Colonic mucosa (tissue), 4 donors: ENCODE measurements around the gene CAMKK2. TPM values are rescaled to one million over a fixed set of nuclear protein-coding genes. Genes with fewer than 3 reads are reported as not detected.
"Not testable (repeated sequence)": the region's sequence is repeated elsewhere in the genome, so short reads cannot be mapped to it uniquely, and the experiment has no call there.

Experiments used
- DNase-seq: peaks from one replicate; pipeline ENCODE4 v3.0.0-alpha.2; 2020
- H3K27ac ChIP-seq: fragments of 200-600 bp; one replicate; pipeline ENCODE4 v1.8.0; 2021
- H3K27me3 ChIP-seq: fragments of 200-600 bp; one replicate; pipeline ENCODE4 v1.8.0; 2021
- H3K36me3 ChIP-seq: fragments of 200-600 bp; one replicate; pipeline ENCODE4 v1.8.0; 2021
- H3K4me1 ChIP-seq: fragments of 200-600 bp; one replicate; pipeline ENCODE4 v1.8.0; 2021; ENCODE audit warnings: mild to moderate bottlenecking
- H3K4me3 ChIP-seq: fragments of 200-600 bp; one replicate; pipeline ENCODE4 v1.8.0; 2021
- H3K9ac ChIP-seq, 2 donors: one replicate each; pipeline ENCODE4 v1.7.0; 2013; ENCODE audit warnings: control low read depth in 2 of 2, low read depth in 2 of 2, low read length in 2 of 2
- H3K9me3 ChIP-seq: fragments of 200-600 bp; one replicate; pipeline ENCODE4 v1.8.0; 2021
- CTCF ChIP-seq: fragments of 200-600 bp; IDR thresholded peaks from one replicate; pipeline ENCODE4 v1.8.0; 2022; ENCODE audit warnings: antibody characterized with exemption, mild to moderate bottlenecking
- intact Hi-C: fragments of 100-400 bp; cut with DNase I; formaldehyde crosslinking; loops from one replicate; pipeline ENCODE4 v1.14.1; 2022
- total RNA-seq, 2 donors: library from RNA; stranded (reverse); fragmentation: NEBNext Ultra II Directional in 1 of 2; extraction: Animal tissue kit (Norgen Biotek cat#: 25700) in 1 of 2; gene quantifications; one replicate each; pipeline ENCODE4 v1.2.1, GENCODE V29; 2021
- donor health status: healthy.
- donor health status: DM: no; HTN: no; CAD: no.
- donor health status: DM: no; HTN: no; CAD: no.

CAMKK2 gene
- total RNA-seq, 2 donors from 2014 or later: 34.3 to 44.0 TPM

GRCh38 chr12:121203482-121203881 is 93.0 kb downstream of the CAMKK2 start:
- H3K27ac ChIP-seq: no peak overlapping the region
- TF ChIP-seq CTCF: no peak
- intact Hi-C loops: no loop called here

GRCh38 chr12:121202407-121203355 is 93.8 kb downstream of the CAMKK2 start:
- H3K9me3 ChIP-seq: no peaks in the 10 kb centered on the region
- TF ChIP-seq CTCF: no peak
- H3K27me3 ChIP-seq: no peaks in the 10 kb centered on the region
- no peaks in the 10 kb centered on the region for H3K4me1 ChIP-seq
- no peak overlapping the region for H3K9ac ChIP-seq
- H3K4me3 ChIP-seq: no peak overlapping the region
- intact Hi-C loops: no loop called here
- H3K36me3 ChIP-seq: no peaks in the 10 kb centered on the region
- H3K27ac ChIP-seq: no peak overlapping the region
- DNase-seq: no peak

More at GRCh38 chr12:121203482-121203881, 93.0 kb downstream of the CAMKK2 start:
- Histone ChIP-seq H3K9me3 (no peaks in the 10 kb centered on the region), H3K36me3 (no peaks in the 10 kb centered on the region), H3K9ac (no peak overlapping the region), H3K4me3 (no peak overlapping the region), H3K27me3 (no peaks in the 10 kb centered on the region), H3K4me1 (no peaks in the 10 kb centered on the region)
- no peak for DNase-seq

- intact Hi-C loops, H3K4me1 ChIP-seq, H3K9ac ChIP-seq, H3K27me3 ChIP-seq, H3K27ac ChIP-seq, DNase-seq, H3K36me3 ChIP-seq, H3K4me3 ChIP-seq, H3K9me3 ChIP-seq: not testable (repeated sequence)
These were observed 95.4 kb downstream of the CAMKK2 start for GRCh38 chr12:121201140-121201539.

- no peak for DNase-seq
These were observed 97.6 kb downstream of the CAMKK2 start for GRCh38 chr12:121198949-121199348.

GRCh38 chr12:121196902-121197301 is 99.6 kb downstream of the CAMKK2 start:
- H3K36me3 ChIP-seq: no peaks in the 10 kb centered on the region
- no peak overlapping the region for H3K4me3 ChIP-seq
- no peak overlapping the region for H3K9ac ChIP-seq
- intact Hi-C loops: no loop called here
- H3K27me3 ChIP-seq: no peaks in the 10 kb centered on the region
- no peak overlapping the region for H3K27ac ChIP-seq
- no peaks in the 10 kb centered on the region for H3K9me3 ChIP-seq
- DNase-seq: no peak
- no peaks in the 10 kb centered on the region for H3K4me1 ChIP-seq
- TF ChIP-seq CTCF: no peak

More at GRCh38 chr12:121198949-121199348, 97.6 kb downstream of the CAMKK2 start:
- Histone ChIP-seq H3K27me3 (no peaks in the 10 kb centered on the region), H3K36me3 (no peaks in the 10 kb centered on the region), H3K4me1 (no peaks in the 10 kb centered on the region), H3K9ac (no peak overlapping the region), H3K4me3 (no peak overlapping the region), H3K27ac (no peak overlapping the region), H3K9me3 (no peaks in the 10 kb centered on the region)
- intact Hi-C loops: no loop called here
- TF ChIP-seq CTCF: no peak

- H3K27ac ChIP-seq: no peak overlapping the region
- intact Hi-C loops: no loop called here
- H3K4me1 ChIP-seq: no peaks in the 10 kb centered on the region
- H3K36me3 ChIP-seq: no peaks in the 10 kb centered on the region
- H3K27me3 ChIP-seq: no peaks in the 10 kb centered on the region
- DNase-seq: no peak
- no peak overlapping the region for H3K4me3 ChIP-seq
- TF ChIP-seq CTCF: no peak
- H3K9ac ChIP-seq: no peak overlapping the region
- H3K9me3 ChIP-seq: no peaks in the 10 kb centered on the region
These were observed 105.4 kb downstream of the CAMKK2 start for GRCh38 chr12:121191151-121191550.
